ENCODE data around the gene FOXS1.

FOXS1 gene

GRCh38 chr20:31837896-31838397 is 7.5 kb downstream of the FOXS1 start:
- no peaks in the 10 kb centered on the region for H3K36me3 ChIP-seq (ENCODE audit: control insufficient read depth, insufficient read depth, low read length)
- H3K9ac ChIP-seq (ENCODE audit: low read depth, low read length): no peak overlapping the region
- H3K27me3 ChIP-seq (ENCODE audit: control insufficient read depth, insufficient read depth, low read length): no peaks in the 10 kb centered on the region
- no peak overlapping the region for H3K27ac ChIP-seq (ENCODE audit: low read depth, low read length)
- no peaks in the 10 kb centered on the region for H3K9me3 ChIP-seq (ENCODE audit: control insufficient read depth, insufficient read depth, low read length)
- H3K4me1 ChIP-seq (ENCODE audit: control insufficient read depth, insufficient read depth, low read length): peaks cover 10% of the 10 kb centered on the region
- H3K4me3 ChIP-seq (ENCODE audit: low read depth, low read length): no peak overlapping the region

- no peaks in the 10 kb centered on the region for H3K9me3 ChIP-seq (ENCODE audit: control insufficient read depth, insufficient read depth, low read length)
- no peak overlapping the region for H3K4me3 ChIP-seq (ENCODE audit: low read depth, low read length)
- peaks cover 3% of the 10 kb centered on the region; the same call in 1 of the 2 replicates for H3K4me1 ChIP-seq (ENCODE audit: control insufficient read depth, insufficient read depth, low read length)
- no peak overlapping the region for H3K9ac ChIP-seq (ENCODE audit: low read depth, low read length)
- H3K27me3 ChIP-seq (ENCODE audit: control insufficient read depth, insufficient read depth, low read length): no peaks in the 10 kb centered on the region
- H3K36me3 ChIP-seq (ENCODE audit: control insufficient read depth, insufficient read depth, low read length): no peaks in the 10 kb centered on the region
- no peak overlapping the region for H3K27ac ChIP-seq (ENCODE audit: low read depth, low read length)
Measured at GRCh38 chr20:31836853-31837608, 8.4 kb downstream of the FOXS1 start.

- H3K27ac ChIP-seq (ENCODE audit: low read depth, low read length): no peak overlapping the region
- no peak overlapping the region for H3K9ac ChIP-seq (ENCODE audit: low read depth, low read length)
- H3K9me3 ChIP-seq (ENCODE audit: control insufficient read depth, insufficient read depth, low read length): no peaks in the 10 kb centered on the region
- no peaks in the 10 kb centered on the region for H3K36me3 ChIP-seq (ENCODE audit: control insufficient read depth, insufficient read depth, low read length)
- H3K4me1 ChIP-seq (ENCODE audit: control insufficient read depth, insufficient read depth, low read length): peaks cover 1% of the 10 kb centered on the region; the same call in 1 of the 2 replicates
- no peak overlapping the region for H3K4me3 ChIP-seq (ENCODE audit: low read depth, low read length)
- H3K27me3 ChIP-seq (ENCODE audit: control insufficient read depth, insufficient read depth, low read length): no peaks in the 10 kb centered on the region
Measured at GRCh38 chr20:31835977-31836852, 9.2 kb downstream of the FOXS1 start.

- no peaks in the 10 kb centered on the region for H3K4me1 ChIP-seq (ENCODE audit: control insufficient read depth, insufficient read depth, low read length)
- H3K9me3 ChIP-seq (ENCODE audit: control insufficient read depth, insufficient read depth, low read length): no peaks in the 10 kb centered on the region
Measured at GRCh38 chr20:31835554-31835953, 9.8 kb downstream of the FOXS1 start.

DNA sequence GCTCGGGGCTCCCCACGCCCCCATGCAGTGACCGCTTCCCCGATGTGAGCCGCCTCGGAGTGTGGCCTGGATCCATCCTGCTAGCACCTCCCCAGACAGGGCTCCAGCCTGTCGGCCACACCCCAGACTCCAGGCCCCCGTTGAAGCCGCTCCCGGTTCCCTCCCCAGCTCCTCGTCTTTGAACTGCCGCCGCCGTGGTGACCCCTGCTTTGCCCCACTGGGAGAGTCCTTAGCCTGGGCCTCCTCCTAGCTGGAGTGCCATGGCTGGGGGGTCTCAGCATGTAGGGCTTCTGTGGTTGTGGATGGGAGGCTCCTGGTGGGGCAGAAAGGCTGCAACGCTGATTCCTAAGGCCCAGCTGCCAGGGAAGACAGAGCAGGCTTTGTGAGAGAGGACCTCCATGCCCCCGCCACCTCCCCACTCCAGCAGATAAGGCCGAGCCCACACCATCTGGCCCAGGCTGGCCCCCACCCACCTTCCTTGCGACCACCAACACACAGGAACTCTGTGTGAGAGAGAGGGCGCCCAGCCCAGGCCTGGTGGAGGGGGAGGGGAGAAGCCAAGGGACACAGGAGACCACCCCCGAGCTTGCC is 11.4 kb downstream of the FOXS1 start:
- H3K9me3 ChIP-seq (ENCODE audit: control insufficient read depth, insufficient read depth, low read length): no peaks in the 10 kb centered on the region
- no peak overlapping the region for H3K9ac ChIP-seq (ENCODE audit: low read depth, low read length)
- H3K36me3 ChIP-seq (ENCODE audit: control insufficient read depth, insufficient read depth, low read length): no peaks in the 10 kb centered on the region
- no peaks in the 10 kb centered on the region for H3K27me3 ChIP-seq (ENCODE audit: control insufficient read depth, insufficient read depth, low read length)
- H3K4me3 ChIP-seq (ENCODE audit: low read depth, low read length): no peak overlapping the region
- no peak overlapping the region for H3K27ac ChIP-seq (ENCODE audit: low read depth, low read length)
- no peaks in the 10 kb centered on the region for H3K4me1 ChIP-seq (ENCODE audit: control insufficient read depth, insufficient read depth, low read length)

More at GRCh38 chr20:31835554-31835953, 9.8 kb downstream of the FOXS1 start:
- Histone ChIP-seq H3K9ac (ENCODE audit: low read depth, low read length) (no peak overlapping the region), H3K27ac (ENCODE audit: low read depth, low read length) (no peak overlapping the region), H3K4me3 (ENCODE audit: low read depth, low read length) (no peak overlapping the region), H3K36me3 (ENCODE audit: control insufficient read depth, insufficient read depth, low read length) (no peaks in the 10 kb centered on the region), H3K27me3 (ENCODE audit: control insufficient read depth, insufficient read depth, low read length) (no peaks in the 10 kb centered on the region)

DNA sequence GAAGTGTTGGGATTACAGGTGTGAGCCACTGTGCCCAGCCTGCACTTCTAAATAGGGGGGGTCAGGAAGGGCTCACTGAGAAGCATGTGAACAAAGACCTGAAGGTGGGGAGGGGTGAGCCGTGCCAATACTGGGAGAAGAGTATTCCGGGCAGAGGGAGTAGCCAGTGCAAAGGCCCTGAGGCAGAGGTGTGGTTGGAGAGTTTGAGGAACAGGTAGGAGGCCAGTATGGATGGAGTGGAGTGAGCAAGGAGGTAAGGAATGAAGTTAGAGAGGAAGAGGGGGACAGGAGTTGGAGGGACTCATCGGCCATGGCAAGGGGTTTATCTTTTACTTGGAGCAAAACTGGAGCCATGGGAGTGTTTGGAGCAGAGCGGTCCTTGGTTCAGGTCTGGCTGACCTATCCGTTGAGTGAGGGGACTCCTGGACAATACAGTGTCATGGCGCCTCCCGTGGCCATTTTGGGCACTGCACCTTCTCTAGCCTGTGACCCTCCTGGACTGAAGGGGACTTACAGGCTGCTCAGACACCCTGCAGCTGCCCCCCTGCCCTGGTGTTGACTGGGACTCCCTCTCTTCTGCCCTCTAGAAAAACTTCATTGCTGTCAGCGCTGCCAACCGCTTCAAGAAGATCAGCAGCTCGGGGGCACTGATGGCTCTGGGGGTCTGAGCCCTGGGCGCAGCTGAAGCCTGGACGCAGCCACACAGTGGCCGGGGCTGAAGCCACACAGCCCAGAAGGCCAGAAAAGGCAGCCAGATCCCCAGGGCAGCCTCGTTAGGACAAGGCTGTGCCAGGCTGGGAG is 12.1 kb downstream of the FOXS1 start:
- no peaks in the 10 kb centered on the region for H3K27me3 ChIP-seq (ENCODE audit: control insufficient read depth, insufficient read depth, low read length)
- H3K4me1 ChIP-seq (ENCODE audit: control insufficient read depth, insufficient read depth, low read length): no peaks in the 10 kb centered on the region
- no peaks in the 10 kb centered on the region for H3K36me3 ChIP-seq (ENCODE audit: control insufficient read depth, insufficient read depth, low read length)
- no peak overlapping the region for H3K4me3 ChIP-seq (ENCODE audit: low read depth, low read length)
- H3K9ac ChIP-seq (ENCODE audit: low read depth, low read length): no peak overlapping the region
- H3K27ac ChIP-seq (ENCODE audit: low read depth, low read length): no peak overlapping the region
- H3K9me3 ChIP-seq (ENCODE audit: control insufficient read depth, insufficient read depth, low read length): no peaks in the 10 kb centered on the region

- Histone ChIP-seq H3K27me3 (ENCODE audit: control insufficient read depth, insufficient read depth, low read length) (no peaks in the 10 kb centered on the region), H3K36me3 (ENCODE audit: control insufficient read depth, insufficient read depth, low read length) (no peaks in the 10 kb centered on the region), H3K27ac (ENCODE audit: low read depth, low read length) (no peak overlapping the region), H3K9me3 (ENCODE audit: control insufficient read depth, insufficient read depth, low read length) (no peaks in the 10 kb centered on the region), H3K4me1 (ENCODE audit: control insufficient read depth, insufficient read depth, low read length) (no peaks in the 10 kb centered on the region), H3K9ac (ENCODE audit: low read depth, low read length) (no peak overlapping the region), H3K4me3 (ENCODE audit: low read depth, low read length) (no peak overlapping the region)
Measured at GRCh38 chr20:31831771-31832306, 13.6 kb downstream of the FOXS1 start.

DNA sequence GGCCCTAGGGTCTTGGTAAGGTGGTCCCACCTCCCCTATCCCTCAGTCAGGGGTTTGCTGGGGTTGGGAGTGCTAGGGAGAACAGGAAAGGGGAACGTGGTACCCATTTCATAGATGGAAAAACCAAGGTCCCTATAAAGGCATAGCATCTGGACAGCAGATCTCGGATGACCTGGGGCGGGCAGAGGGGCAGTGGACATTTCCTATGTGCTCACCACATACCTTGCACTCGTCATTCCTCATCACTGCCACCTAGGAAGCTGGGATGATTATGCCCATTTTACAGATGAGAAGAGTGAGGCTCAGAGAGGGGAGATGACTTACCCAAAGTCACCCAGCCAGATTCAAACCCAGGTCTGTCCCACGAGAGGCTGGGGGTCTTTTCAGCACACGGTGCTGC is 14.2 kb downstream of the FOXS1 start:
- H3K9ac ChIP-seq (ENCODE audit: low read depth, low read length): no peak overlapping the region

GRCh38 chr20:31830406-31830981 is 14.9 kb downstream of the FOXS1 start:
- H3K9ac ChIP-seq (ENCODE audit: low read depth, low read length): no peak overlapping the region
- H3K4me1 ChIP-seq (ENCODE audit: control insufficient read depth, insufficient read depth, low read length): no peaks in the 10 kb centered on the region
- H3K27ac ChIP-seq (ENCODE audit: low read depth, low read length): no peak overlapping the region
- H3K4me3 ChIP-seq (ENCODE audit: low read depth, low read length): no peak overlapping the region
- no peaks in the 10 kb centered on the region for H3K36me3 ChIP-seq (ENCODE audit: control insufficient read depth, insufficient read depth, low read length)
- H3K9me3 ChIP-seq (ENCODE audit: control insufficient read depth, insufficient read depth, low read length): no peaks in the 10 kb centered on the region
- no peaks in the 10 kb centered on the region for H3K27me3 ChIP-seq (ENCODE audit: control insufficient read depth, insufficient read depth, low read length)

More for the DNA sequence above, 14.2 kb downstream of the FOXS1 start:
- H3K4me1 ChIP-seq (ENCODE audit: control insufficient read depth, insufficient read depth, low read length): no peaks in the 10 kb centered on the region
- H3K27me3 ChIP-seq (ENCODE audit: control insufficient read depth, insufficient read depth, low read length): no peaks in the 10 kb centered on the region
- H3K27ac ChIP-seq (ENCODE audit: low read depth, low read length): no peak overlapping the region
- H3K9me3 ChIP-seq (ENCODE audit: control insufficient read depth, insufficient read depth, low read length): no peaks in the 10 kb centered on the region
- no peak overlapping the region for H3K4me3 ChIP-seq (ENCODE audit: low read depth, low read length)
- H3K36me3 ChIP-seq (ENCODE audit: control insufficient read depth, insufficient read depth, low read length): no peaks in the 10 kb centered on the region

DNA sequence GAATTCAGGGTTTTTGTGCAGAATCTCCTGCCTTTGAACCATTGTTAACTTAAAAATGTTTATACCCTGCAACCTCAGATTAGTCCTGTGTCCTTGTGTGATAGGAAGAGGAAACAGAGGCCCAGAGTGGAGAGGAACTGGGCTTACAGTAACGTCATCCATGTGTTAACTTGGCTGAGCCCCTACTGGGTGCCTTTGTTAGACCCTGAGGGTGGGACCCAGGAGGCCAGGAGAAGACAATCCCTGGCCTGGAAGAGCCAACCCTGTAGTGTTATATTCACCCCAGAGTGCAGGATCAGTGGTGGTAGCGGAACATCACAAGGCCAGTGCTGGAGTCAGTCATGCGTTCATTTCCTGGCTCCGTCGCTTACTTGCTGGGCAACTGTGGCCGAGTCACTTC is 15.7 kb downstream of the FOXS1 start:
- H3K27me3 ChIP-seq (ENCODE audit: control insufficient read depth, insufficient read depth, low read length): no peaks in the 10 kb centered on the region
- no peaks in the 10 kb centered on the region for H3K4me1 ChIP-seq (ENCODE audit: control insufficient read depth, insufficient read depth, low read length)
- no peak overlapping the region for H3K9ac ChIP-seq (ENCODE audit: low read depth, low read length)
- H3K27ac ChIP-seq (ENCODE audit: low read depth, low read length): no peak overlapping the region
- no peak overlapping the region for H3K4me3 ChIP-seq (ENCODE audit: low read depth, low read length)
- H3K36me3 ChIP-seq (ENCODE audit: control insufficient read depth, insufficient read depth, low read length): no peaks in the 10 kb centered on the region
- no peaks in the 10 kb centered on the region for H3K9me3 ChIP-seq (ENCODE audit: control insufficient read depth, insufficient read depth, low read length)

All from HUES48 (cell line).